ENCODE measurements around the gene PCSK5. TPM values are rescaled to one million over a fixed set of nuclear protein-coding genes. Genes with fewer than 3 reads are reported as not detected.

PCSK5 gene
- polyA plus RNA-seq, 1 donor (not counting 4 experiments of a cell fraction or from before 2014, with no cell fraction given): 1.9 TPM

DNA sequence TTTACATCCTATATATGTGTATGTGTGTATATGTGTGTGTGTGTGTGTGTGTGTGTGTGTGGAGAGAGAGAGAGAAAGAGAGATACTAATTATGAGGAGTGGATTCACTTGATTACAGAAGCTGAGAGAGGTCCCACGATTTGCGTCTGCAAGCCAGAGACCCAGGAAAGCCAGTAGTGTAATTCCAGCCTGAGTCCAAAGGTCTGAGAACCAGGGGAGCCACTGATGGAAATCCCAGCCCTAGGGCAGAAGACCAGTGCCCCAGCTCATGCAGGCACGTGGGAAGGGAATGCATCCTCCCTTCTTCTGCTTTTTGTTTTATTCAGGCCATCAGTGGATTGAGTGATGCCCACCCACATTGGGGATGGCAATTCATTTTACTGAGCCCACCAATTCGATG lies 74.8 kb downstream of the PCSK5 start:
- Histone ChIP-seq H3K9me3 (ENCODE audit: control insufficient read depth, low read depth, low read length) (no peaks in the 10 kb centered on the region), H3K27me3 (ENCODE audit: control insufficient read depth, extremely low read depth, insufficient read depth, low read length) (no peaks in the 10 kb centered on the region), H4K20me1 (ENCODE audit: control insufficient read depth, extremely low read depth, insufficient read depth, low read length) (no peaks in the 10 kb centered on the region), H3K4me3 (ENCODE audit: control insufficient read depth in 2 of 3, extremely low read depth in 1 of 3, insufficient read depth in 2 of 3, low read depth in 1 of 3, low read length in 3 of 3) (no peak overlapping the region), H3K27ac (ENCODE audit: control insufficient read depth, insufficient read depth, low read length) (peak overlapping the region; percentile 78), H3K4me2 (ENCODE audit: control insufficient read depth, extremely low read depth, insufficient read depth, low read depth, low read length) (no peak overlapping the region), H3K9ac (ENCODE audit: control insufficient read depth, extremely low read depth, insufficient read depth, low read length) (no peak overlapping the region), H2AFZ (ENCODE audit: control insufficient read depth, low read length) (peak overlapping the region; percentile 46), H3K79me2 (ENCODE audit: control insufficient read depth, insufficient read depth, low read length) (no peaks in the 10 kb centered on the region), H3K4me1 (ENCODE audit: control insufficient read depth, extremely low read depth, insufficient read depth, low read length) (peaks cover 14% of the 10 kb centered on the region), H3K9me1 (ENCODE audit: control insufficient read depth, extremely low read depth, insufficient read depth, low read length) (no peaks in the 10 kb centered on the region), H3K36me3 (ENCODE audit: control insufficient read depth in 2 of 2, extremely low read depth in 1 of 2, insufficient read depth in 2 of 2, low read length in 2 of 2) (no peaks in the 10 kb centered on the region)
- DNase-seq (ENCODE audit: low read depth, low spot score) (no peak), FAIRE-seq (no peak)
- TF ChIP-seq EZH2 (IDR thresholded peaks at IDR 0.05; ENCODE audit: low read length): no peak
- TF ChIP-seq, protein P1, sequence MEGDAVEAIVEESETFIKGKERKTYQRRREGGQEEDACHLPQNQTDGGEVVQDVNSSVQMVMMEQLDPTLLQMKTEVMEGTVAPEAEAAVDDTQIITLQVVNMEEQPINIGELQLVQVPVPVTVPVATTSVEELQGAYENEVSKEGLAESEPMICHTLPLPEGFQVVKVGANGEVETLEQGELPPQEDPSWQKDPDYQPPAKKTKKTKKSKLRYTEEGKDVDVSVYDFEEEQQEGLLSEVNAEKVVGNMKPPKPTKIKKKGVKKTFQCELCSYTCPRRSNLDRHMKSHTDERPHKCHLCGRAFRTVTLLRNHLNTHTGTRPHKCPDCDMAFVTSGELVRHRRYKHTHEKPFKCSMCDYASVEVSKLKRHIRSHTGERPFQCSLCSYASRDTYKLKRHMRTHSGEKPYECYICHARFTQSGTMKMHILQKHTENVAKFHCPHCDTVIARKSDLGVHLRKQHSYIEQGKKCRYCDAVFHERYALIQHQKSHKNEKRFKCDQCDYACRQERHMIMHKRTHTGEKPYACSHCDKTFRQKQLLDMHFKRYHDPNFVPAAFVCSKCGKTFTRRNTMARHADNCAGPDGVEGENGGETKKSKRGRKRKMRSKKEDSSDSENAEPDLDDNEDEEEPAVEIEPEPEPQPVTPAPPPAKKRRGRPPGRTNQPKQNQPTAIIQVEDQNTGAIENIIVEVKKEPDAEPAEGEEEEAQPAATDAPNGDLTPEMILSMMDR (optimal IDR thresholded peaks at IDR 0.05 in 1 of 3, IDR thresholded peaks at IDR 0.05 in 1 of 3, conservative IDR thresholded peaks at IDR 0.05 in 1 of 3; ENCODE audit: extremely low read depth in 1 of 3, insufficient read depth in 2 of 3, low read length in 3 of 3): no peak
- dilution Hi-C loops (cut with MboI; ENCODE audit: extremely low pct_ligation_motif_present, low sequenced_read_pairs): no loop called here

GRCh38 chr9:75967556-75967955 lies 77.1 kb downstream of the PCSK5 start:
- Histone ChIP-seq H3K36me3 (ENCODE audit: control insufficient read depth in 2 of 2, extremely low read depth in 1 of 2, insufficient read depth in 2 of 2, low read length in 2 of 2) (no peaks in the 10 kb centered on the region), H2AFZ (ENCODE audit: control insufficient read depth, low read length) (no peak overlapping the region), H4K20me1 (ENCODE audit: control insufficient read depth, extremely low read depth, insufficient read depth, low read length) (no peaks in the 10 kb centered on the region), H3K79me2 (ENCODE audit: control insufficient read depth, insufficient read depth, low read length) (no peaks in the 10 kb centered on the region), H3K27ac (ENCODE audit: control insufficient read depth, insufficient read depth, low read length) (no peak overlapping the region), H3K4me1 (ENCODE audit: control insufficient read depth, extremely low read depth, insufficient read depth, low read length) (peaks cover 14% of the 10 kb centered on the region), H3K9ac (ENCODE audit: control insufficient read depth, extremely low read depth, insufficient read depth, low read length) (no peak overlapping the region), H3K27me3 (ENCODE audit: control insufficient read depth, extremely low read depth, insufficient read depth, low read length) (no peaks in the 10 kb centered on the region), H3K4me3 (ENCODE audit: control insufficient read depth in 2 of 3, extremely low read depth in 1 of 3, insufficient read depth in 2 of 3, low read depth in 1 of 3, low read length in 3 of 3) (no peak overlapping the region), H3K4me2 (ENCODE audit: control insufficient read depth, extremely low read depth, insufficient read depth, low read depth, low read length) (no peak overlapping the region), H3K9me1 (ENCODE audit: control insufficient read depth, extremely low read depth, insufficient read depth, low read length) (no peaks in the 10 kb centered on the region), H3K9me3 (ENCODE audit: control insufficient read depth, low read depth, low read length) (no peaks in the 10 kb centered on the region)
- FAIRE-seq: no peak
- dilution Hi-C loops (cut with MboI; ENCODE audit: extremely low pct_ligation_motif_present, low sequenced_read_pairs): no loop called here
- DNase-seq (ENCODE audit: low read depth, low spot score): no peak
- TF ChIP-seq EZH2 (IDR thresholded peaks at IDR 0.05; ENCODE audit: low read length): no peak
- TF ChIP-seq, protein P1 (optimal IDR thresholded peaks at IDR 0.05 in 1 of 3, IDR thresholded peaks at IDR 0.05 in 1 of 3, conservative IDR thresholded peaks at IDR 0.05 in 1 of 3; ENCODE audit: extremely low read depth in 1 of 3, insufficient read depth in 2 of 3, low read length in 3 of 3): no peak
